Measurements from ENCODE around the gene SGCE.
A peak's percentile ranks its signal among the peaks of the same experiment; 100 is the strongest.

Gene SGCE

GRCh38 chr7:94639384-94639783 is 16.5 kb downstream of the SGCE start:
- no peak for DNase-seq (ENCODE audit: low spot score)
- H3K4me3 ChIP-seq (ENCODE audit: low read length in 2 of 2) = no peak overlapping the region
- no peak overlapping the region for H2AK5ac ChIP-seq (ENCODE audit: low read depth, low read length)
- H2BK15ac ChIP-seq (ENCODE audit: low read length) = no peak overlapping the region
- no peak overlapping the region for H3K27ac ChIP-seq (replicated peaks; ENCODE audit: low read length)
- peaks cover 0 to 20% of the 10 kb centered on the region in 2 donors for H3K36me3 ChIP-seq (replicated peaks in 1 of 2; ENCODE audit: control insufficient read depth in 2 of 2, insufficient read depth in 2 of 2, low read length in 2 of 2)
- H3K4ac ChIP-seq (ENCODE audit: low read length) = no peak overlapping the region
- no peak overlapping the region for H3K18ac ChIP-seq (ENCODE audit: low read length)
- no peaks in the 10 kb centered on the region for H3K79me1 ChIP-seq (ENCODE audit: low read depth, low read length)
- H3K23ac ChIP-seq (ENCODE audit: low read depth, low read length, poor library complexity) = no peak overlapping the region
- H2AFZ ChIP-seq (ENCODE audit: low read length) = no peak overlapping the region
- H2BK120ac ChIP-seq (ENCODE audit: low read depth, low read length) = no peak overlapping the region
- H3K9ac ChIP-seq (ENCODE audit: low read depth, low read length, poor library complexity) = no peak overlapping the region
- peaks cover 0 to 4% of the 10 kb centered on the region in 2 donors for H3K9me3 ChIP-seq (replicated peaks in 1 of 2; ENCODE audit: control insufficient read depth in 2 of 2, insufficient read depth in 1 of 2, low read depth in 1 of 2, low read length in 2 of 2)
- no peak overlapping the region for H4K8ac ChIP-seq (ENCODE audit: low read depth, low read length)
- peaks cover 2 to 18% of the 10 kb centered on the region in 2 donors for H3K4me1 ChIP-seq (ENCODE audit: control insufficient read depth in 2 of 2, insufficient read depth in 1 of 2, low read depth in 1 of 2, low read length in 2 of 2)
- H4K91ac ChIP-seq (ENCODE audit: low read depth, low read length, poor library complexity) = no peak overlapping the region
- no CpG with 5 or more reads among the region's 1 CpG for WGBS, 2 donors (ENCODE audit: extremely low coverage in 2 of 2, insufficient read length in 2 of 2, insufficient replicate concordance in 1 of 2)
- H3K27me3 ChIP-seq (ENCODE audit: control insufficient read depth in 3 of 3, insufficient read depth in 3 of 3, low read depth in 1 of 3, low read length in 3 of 3) = no peaks in the 10 kb centered on the region
- H2BK5ac ChIP-seq (ENCODE audit: low read length) = no peak overlapping the region
- H3K4me2 ChIP-seq (ENCODE audit: insufficient read depth, low read length, poor library complexity, severe bottlenecking) = no peak overlapping the region
- H3K14ac ChIP-seq (ENCODE audit: low read length) = no peak overlapping the region
- H2BK12ac ChIP-seq (ENCODE audit: low read length) = no peak overlapping the region

DNA sequence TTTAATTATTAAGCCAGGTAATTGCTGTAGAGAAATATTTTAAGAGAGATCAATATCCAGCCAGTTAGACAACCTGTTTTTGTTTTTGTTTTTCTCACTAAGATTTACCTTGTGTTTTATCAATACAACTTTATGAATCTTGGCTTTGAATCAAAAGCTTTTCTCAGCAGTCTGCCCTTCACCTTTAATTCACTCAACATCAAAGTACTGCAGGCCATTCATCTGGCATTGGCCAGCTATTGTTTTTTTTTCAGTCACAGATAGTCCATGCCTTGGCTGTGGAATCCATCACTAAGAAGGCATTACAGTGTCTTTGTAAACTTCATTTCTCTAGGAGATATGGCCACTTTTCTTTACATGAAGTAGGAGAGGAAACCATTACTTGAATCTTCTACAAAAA is 20.2 kb downstream of the SGCE start:
- peaks cover 0 to 20% of the 10 kb centered on the region in 2 donors for H3K36me3 ChIP-seq (replicated peaks in 1 of 2; ENCODE audit: control insufficient read depth in 2 of 2, insufficient read depth in 2 of 2, low read length in 2 of 2)
- no peak overlapping the region for H3K4me3 ChIP-seq (ENCODE audit: low read length in 2 of 2)
- H4K91ac ChIP-seq (ENCODE audit: low read depth, low read length, poor library complexity) = no peak overlapping the region
- DNase-seq (ENCODE audit: low spot score) = no peak
- no peak overlapping the region for H2AFZ ChIP-seq (ENCODE audit: low read length)
- no peak overlapping the region for H3K18ac ChIP-seq (ENCODE audit: low read length)
- no peak overlapping the region for H2BK5ac ChIP-seq (ENCODE audit: low read length)
- H3K9ac ChIP-seq (ENCODE audit: low read depth, low read length, poor library complexity) = no peak overlapping the region
- H2BK15ac ChIP-seq (ENCODE audit: low read length) = no peak overlapping the region
- no peak overlapping the region for H4K8ac ChIP-seq (ENCODE audit: low read depth, low read length)
- H3K9me3 ChIP-seq (replicated peaks in 1 of 2; ENCODE audit: control insufficient read depth in 2 of 2, insufficient read depth in 1 of 2, low read depth in 1 of 2, low read length in 2 of 2) = no peaks in the 10 kb centered on the region
- no peak overlapping the region for H3K27ac ChIP-seq (replicated peaks; ENCODE audit: low read length)
- no peak overlapping the region for H2BK120ac ChIP-seq (ENCODE audit: low read depth, low read length)
- H3K4me1 ChIP-seq (ENCODE audit: control insufficient read depth in 2 of 2, insufficient read depth in 1 of 2, low read depth in 1 of 2, low read length in 2 of 2) = peaks cover 4 to 42% of the 10 kb centered on the region in 2 donors
- no peak overlapping the region for H3K4me2 ChIP-seq (ENCODE audit: insufficient read depth, low read length, poor library complexity, severe bottlenecking)
- no peak overlapping the region for H3K23ac ChIP-seq (ENCODE audit: low read depth, low read length, poor library complexity)
- no peak overlapping the region for H2BK12ac ChIP-seq (ENCODE audit: low read length)
- no peak overlapping the region for H3K14ac ChIP-seq (ENCODE audit: low read length)
- no peaks in the 10 kb centered on the region for H3K79me1 ChIP-seq (ENCODE audit: low read depth, low read length)
- no peaks in the 10 kb centered on the region for H3K27me3 ChIP-seq (ENCODE audit: control insufficient read depth in 3 of 3, insufficient read depth in 3 of 3, low read depth in 1 of 3, low read length in 3 of 3)
- no peak overlapping the region for H2AK5ac ChIP-seq (ENCODE audit: low read depth, low read length)
- no peak overlapping the region for H3K4ac ChIP-seq (ENCODE audit: low read length)

- Histone ChIP-seq H3K4me3 (ENCODE audit: low read length in 2 of 2) (no peak overlapping the region), H2AK5ac (ENCODE audit: low read depth, low read length) (no peak overlapping the region), H3K4me1 (ENCODE audit: control insufficient read depth in 2 of 2, insufficient read depth in 1 of 2, low read depth in 1 of 2, low read length in 2 of 2) (peaks cover 4 to 42% of the 10 kb centered on the region in 2 donors), H3K4me2 (ENCODE audit: insufficient read depth, low read length, poor library complexity, severe bottlenecking) (no peak overlapping the region), H2AFZ (ENCODE audit: low read length) (peak overlapping the region; percentile 6), H2BK12ac (ENCODE audit: low read length) (no peak overlapping the region), H3K36me3 (replicated peaks in 1 of 2; ENCODE audit: control insufficient read depth in 2 of 2, insufficient read depth in 2 of 2, low read length in 2 of 2) (peaks cover 0 to 17% of the 10 kb centered on the region in 2 donors), H4K91ac (ENCODE audit: low read depth, low read length, poor library complexity) (no peak overlapping the region), H3K9ac (ENCODE audit: low read depth, low read length, poor library complexity) (no peak overlapping the region), H2BK120ac (ENCODE audit: low read depth, low read length) (no peak overlapping the region), H3K27me3 (ENCODE audit: control insufficient read depth in 3 of 3, insufficient read depth in 3 of 3, low read depth in 1 of 3, low read length in 3 of 3) (no peaks in the 10 kb centered on the region), H3K27ac (replicated peaks; ENCODE audit: low read length) (no peak overlapping the region), H3K14ac (ENCODE audit: low read length) (no peak overlapping the region), H2BK5ac (ENCODE audit: low read length) (no peak overlapping the region), H3K23ac (ENCODE audit: low read depth, low read length, poor library complexity) (no peak overlapping the region), H3K79me1 (ENCODE audit: low read depth, low read length) (no peaks in the 10 kb centered on the region), H3K4ac (ENCODE audit: low read length) (no peak overlapping the region), H2BK15ac (ENCODE audit: low read length) (no peak overlapping the region), H3K18ac (ENCODE audit: low read length) (no peak overlapping the region), H4K8ac (ENCODE audit: low read depth, low read length) (no peak overlapping the region), H3K9me3 (replicated peaks in 1 of 2; ENCODE audit: control insufficient read depth in 2 of 2, insufficient read depth in 1 of 2, low read depth in 1 of 2, low read length in 2 of 2) (no peaks in the 10 kb centered on the region)
- no peak for DNase-seq (ENCODE audit: low spot score)
- no CpG with 5 or more reads among the region's 6 CpGs for WGBS, 2 donors (ENCODE audit: extremely low coverage in 2 of 2, insufficient read length in 2 of 2, insufficient replicate concordance in 1 of 2)
These were observed 21.4 kb downstream of the SGCE start for GRCh38 chr7:94634502-94634901.

DNA sequence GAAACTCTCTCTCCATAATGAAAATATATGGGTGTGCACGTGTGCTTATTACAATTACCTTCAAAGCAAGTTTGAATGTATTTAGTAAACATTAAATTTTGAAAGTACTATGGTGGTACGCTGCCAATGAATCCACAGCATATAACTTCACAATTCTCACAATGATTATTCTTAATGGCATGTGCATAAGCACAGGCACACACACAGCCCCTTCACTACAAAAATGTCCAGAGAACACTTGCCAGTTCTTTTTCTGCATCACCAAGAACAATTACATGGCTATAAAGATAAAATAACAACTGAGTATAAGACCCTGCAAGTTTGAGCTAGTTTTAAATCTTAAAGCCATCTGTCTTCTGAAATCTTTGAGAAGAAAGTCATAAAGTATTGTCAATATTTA is 22.2 kb downstream of the SGCE start:
- H3K18ac ChIP-seq (ENCODE audit: low read length) = no peak overlapping the region
- H3K4me2 ChIP-seq (ENCODE audit: insufficient read depth, low read length, poor library complexity, severe bottlenecking) = no peak overlapping the region
- peaks cover 0 to 9% of the 10 kb centered on the region in 2 donors for H3K36me3 ChIP-seq (replicated peaks in 1 of 2; ENCODE audit: control insufficient read depth in 2 of 2, insufficient read depth in 2 of 2, low read length in 2 of 2)
- no peak overlapping the region for H3K14ac ChIP-seq (ENCODE audit: low read length)
- H3K4me1 ChIP-seq (ENCODE audit: control insufficient read depth in 2 of 2, insufficient read depth in 1 of 2, low read depth in 1 of 2, low read length in 2 of 2) = peaks cover 4 to 42% of the 10 kb centered on the region in 2 donors
- peak overlapping the region; percentile 17 for H2AFZ ChIP-seq (ENCODE audit: low read length)
- H2BK15ac ChIP-seq (ENCODE audit: low read length) = no peak overlapping the region
- WGBS, 2 donors (ENCODE audit: extremely low coverage in 2 of 2, insufficient read length in 2 of 2, insufficient replicate concordance in 1 of 2) = no CpG with 5 or more reads among the region's 2 CpGs
- H4K8ac ChIP-seq (ENCODE audit: low read depth, low read length) = no peak overlapping the region
- H3K27ac ChIP-seq (replicated peaks; ENCODE audit: low read length) = no peak overlapping the region
- no peak overlapping the region for H4K91ac ChIP-seq (ENCODE audit: low read depth, low read length, poor library complexity)
- no peak overlapping the region for H2BK120ac ChIP-seq (ENCODE audit: low read depth, low read length)
- H2BK12ac ChIP-seq (ENCODE audit: low read length) = no peak overlapping the region
- no peak for DNase-seq (ENCODE audit: low spot score)
- no peaks in the 10 kb centered on the region for H3K79me1 ChIP-seq (ENCODE audit: low read depth, low read length)
- no peaks in the 10 kb centered on the region for H3K27me3 ChIP-seq (ENCODE audit: control insufficient read depth in 3 of 3, insufficient read depth in 3 of 3, low read depth in 1 of 3, low read length in 3 of 3)
- H3K9me3 ChIP-seq (replicated peaks in 1 of 2; ENCODE audit: control insufficient read depth in 2 of 2, insufficient read depth in 1 of 2, low read depth in 1 of 2, low read length in 2 of 2) = no peaks in the 10 kb centered on the region
- H3K4ac ChIP-seq (ENCODE audit: low read length) = no peak overlapping the region
- no peak overlapping the region for H3K9ac ChIP-seq (ENCODE audit: low read depth, low read length, poor library complexity)
- H3K4me3 ChIP-seq (ENCODE audit: low read length in 2 of 2) = no peak overlapping the region
- H3K23ac ChIP-seq (ENCODE audit: low read depth, low read length, poor library complexity) = no peak overlapping the region
- no peak overlapping the region for H2AK5ac ChIP-seq (ENCODE audit: low read depth, low read length)
- H2BK5ac ChIP-seq (ENCODE audit: low read length) = no peak overlapping the region

Measured in neuronal stem cell (in vitro differentiated cells).